H1 (cell line): ENCODE measurements around the gene NSUN4. TPM values are rescaled to one million over a fixed set of nuclear protein-coding genes. Genes with fewer than 3 reads are reported as not detected.
"Not testable (repeated sequence)": the region's sequence is repeated elsewhere in the genome, so short reads cannot be mapped to it uniquely, and the experiment has no call there.

Source experiments
- CTCF ChIA-PET: fragments of 300-600 bp; sonication (Branson Sonifier 250); formaldehyde crosslinking; loops from one replicate; lab custom pipeline; 2021; ENCODE audit not compliant: partially characterized antibody; lab: Charles Lee
- POLR2A ChIA-PET: fragments of 300-600 bp; sonication (Branson Sonifier 250); formaldehyde crosslinking; loops from one replicate; lab custom pipeline; 2021; ENCODE audit warnings: inconsistent platforms; ENCODE audit not compliant: partially characterized antibody; lab: Charles Lee
- DNase-seq, 2 experiments: peaks; one replicate each; pipeline versions ENCODE4 v3.0.0 to v3.0.0-alpha.2; 2010 to 2022; ENCODE audit warnings: low spot score in 2 of 2, low read depth in 1 of 2, mixed read lengths in 1 of 2
- FAIRE-seq: peaks from 2 replicates; lab custom pipeline; 2011; peaks lifted over from hg19 to GRCh38; lab: Jason Lieb, UNC
- H2AFZ ChIP-seq: 2 replicates; pipeline ENCODE4 v1.8.1; 2012; ENCODE audit warnings: low read length, inconsistent platforms
- H2AK5ac ChIP-seq: 2 replicates; pipeline ENCODE4 v1.6.1; 2013; ENCODE audit warnings: low read depth, low read length
- H2BK120ac ChIP-seq: replicated peaks from 2 replicates; pipeline ENCODE3; 2013; ENCODE audit warnings: low read depth, low read length, inconsistent platforms
- H2BK12ac ChIP-seq: 2 replicates; pipeline ENCODE4 v1.6.1; 2013; ENCODE audit warnings: low read depth, low read length
- H2BK15ac ChIP-seq: 2 replicates; pipeline ENCODE4 v1.6.1; 2013; ENCODE audit warnings: low read length
- H2BK20ac ChIP-seq: 2 replicates; pipeline ENCODE4 v1.6.1; 2013; ENCODE audit warnings: low read length
- H2BK5ac ChIP-seq: 2 replicates; pipeline ENCODE4 v1.6.1; 2013; ENCODE audit warnings: low read depth, low read length
- H3K14ac ChIP-seq: 2 replicates; pipeline ENCODE4 v1.6.1; 2013; ENCODE audit warnings: inconsistent platforms; ENCODE audit not compliant: insufficient read length
- H3K18ac ChIP-seq: 2 replicates; pipeline ENCODE4 v1.6.1; 2013; ENCODE audit warnings: low read length; ENCODE audit errors: extremely low read depth
- H3K23ac ChIP-seq: 2 replicates; pipeline ENCODE4 v1.6.1; 2013; ENCODE audit warnings: inconsistent platforms; ENCODE audit not compliant: insufficient read length
- H3K23me2 ChIP-seq: 2 replicates; pipeline ENCODE4 v1.6.1; 2013; ENCODE audit warnings: low read depth, low read length
- H3K27ac ChIP-seq: 2 replicates; pipeline ENCODE4 v1.6.1; 2011; ENCODE audit warnings: low read depth, low read length, inconsistent platforms
- H3K27me3 ChIP-seq, 4 experiments: replicated peaks in 1 of 4; 1 replicate in 1 of 4; 2 replicates in 3 of 4; pipeline versions ENCODE4 v1.6.1 to v1.8.1; 2011 to 2013; ENCODE audit warnings: low read length in 3 of 4, mild to moderate bottlenecking in 3 of 4, inconsistent platforms in 2 of 4, mixed read lengths in 2 of 4, moderate library complexity in 1 of 4; ENCODE audit not compliant: control insufficient read depth in 3 of 4, insufficient read depth in 3 of 4; ENCODE audit errors: extremely low read depth in 1 of 4
- H3K36me3 ChIP-seq, 4 experiments: 2 replicates each; pipeline versions ENCODE4 v1.6.1 to v1.8.1; 2011 to 2013; ENCODE audit warnings: mild to moderate bottlenecking in 4 of 4, low read length in 3 of 4, moderate library complexity in 2 of 4, control low read depth in 1 of 4, inconsistent platforms in 1 of 4; ENCODE audit not compliant: insufficient read depth in 4 of 4, control insufficient read depth in 2 of 4
- H3K4ac ChIP-seq: replicated peaks from 2 replicates; pipeline ENCODE3; 2013; ENCODE audit warnings: low read length, low read depth, mixed read lengths, inconsistent platforms; ENCODE audit not compliant: insufficient read length
- H3K4me1 ChIP-seq, 4 experiments: replicated peaks in 1 of 4; 1 replicate in 1 of 4; 2 replicates in 3 of 4; pipeline versions ENCODE4 v1.6.1 to v1.8.1; 2011 to 2013; ENCODE audit warnings: low read length in 3 of 4, inconsistent platforms in 2 of 4, mixed read lengths in 1 of 4; ENCODE audit not compliant: insufficient read depth in 4 of 4, control insufficient read depth in 3 of 4
- H3K4me2 ChIP-seq, 2 experiments: 2 replicates each; pipeline versions ENCODE4 v1.6.1 to v1.8.1; 2011 to 2013; ENCODE audit warnings: low read depth in 2 of 2, low read length in 2 of 2, control low read depth in 1 of 2, inconsistent platforms in 1 of 2, mild to moderate bottlenecking in 1 of 2; ENCODE audit not compliant: insufficient read depth in 1 of 2
- H3K4me3 ChIP-seq, 4 experiments: fragments of 200-600, 300-600 bp in 1 of 4; sonication (generic), shearing (Covaris generic), sonication (Bioruptor Twin) in 1 of 4; 2 replicates each; pipeline versions ENCODE4 v1.5.1 to v1.8.1; 2011 to 2016; ENCODE audit warnings: low read length in 4 of 4, low read depth in 3 of 4, control low read depth in 2 of 4, inconsistent platforms in 2 of 4, mild to moderate bottlenecking in 2 of 4, mixed read lengths in 1 of 4, moderate library complexity in 1 of 4; ENCODE audit not compliant: insufficient read depth in 2 of 4; ENCODE audit errors: extremely low read depth in 1 of 4
- H3K56ac ChIP-seq: replicated peaks from 2 replicates; pipeline ENCODE3; 2013; ENCODE audit warnings: low read depth, mild to moderate bottlenecking, mixed read lengths, low read length, inconsistent platforms; ENCODE audit not compliant: insufficient read length
- H3K79me1 ChIP-seq: 2 replicates; pipeline ENCODE4 v1.6.1; 2013; ENCODE audit warnings: low read depth, low read length, control low read depth
- H3K79me2 ChIP-seq, 2 experiments: 2 replicates each; pipeline versions ENCODE4 v1.6.1 to v1.8.1; 2012 to 2013; ENCODE audit warnings: low read length in 2 of 2, mild to moderate bottlenecking in 2 of 2, inconsistent platforms in 1 of 2; ENCODE audit not compliant: insufficient read depth in 2 of 2, control insufficient read depth in 1 of 2
- H3K9ac ChIP-seq, 4 experiments: replicated peaks in 1 of 4; 1 replicate in 1 of 4; 2 replicates in 3 of 4; pipeline versions ENCODE4 v1.6.1 to v1.8.1; 2011 to 2013; ENCODE audit warnings: low read depth in 3 of 4, low read length in 3 of 4, control low read depth in 2 of 4, mild to moderate bottlenecking in 2 of 4, moderate library complexity in 2 of 4, inconsistent platforms in 1 of 4; ENCODE audit errors: extremely low read depth in 1 of 4
- H3K9me3 ChIP-seq, 2 experiments: 2 replicates each; pipeline versions ENCODE4 v1.6.1 to v1.8.1; 2012 to 2013; ENCODE audit warnings: mild to moderate bottlenecking in 2 of 2, moderate library complexity in 2 of 2, control low read depth in 1 of 2, inconsistent platforms in 1 of 2, low read depth in 1 of 2, low read length in 1 of 2, mixed read lengths in 1 of 2; ENCODE audit not compliant: insufficient read depth in 2 of 2
- H4K20me1 ChIP-seq, 2 experiments: replicated peaks in 1 of 2; 2 replicates each; pipeline versions ENCODE3 to v1.8.1; 2011 to 2013; ENCODE audit warnings: inconsistent platforms in 2 of 2, low read length in 2 of 2, mild to moderate bottlenecking in 1 of 2; ENCODE audit not compliant: insufficient read depth in 2 of 2, control insufficient read depth in 1 of 2
- H4K5ac ChIP-seq: 2 replicates; pipeline ENCODE4 v1.6.1; 2013; ENCODE audit warnings: low read length, low read depth, mixed read lengths, inconsistent platforms; ENCODE audit not compliant: insufficient read length
- H4K8ac ChIP-seq: 2 replicates; pipeline ENCODE4 v1.8.0; 2013; ENCODE audit warnings: mild to moderate bottlenecking, moderate library complexity, low read length, inconsistent platforms; ENCODE audit not compliant: insufficient read depth; ENCODE audit errors: extremely low read depth
- H4K91ac ChIP-seq: replicated peaks from 2 replicates; pipeline ENCODE3; 2013; ENCODE audit warnings: low read length, mixed read lengths, inconsistent platforms; ENCODE audit not compliant: insufficient read length
- WGBS, 2 experiments: shearing (Covaris generic) in 1 of 2; methylation state at CpG; one replicate each; pipeline versions ENCODE4 v1.1.6 to v1.1.7; 2013 to 2015; ENCODE audit warnings: low lambda C conversion rate in 2 of 2, mixed read lengths in 2 of 2, inconsistent platforms in 1 of 2, low coverage in 1 of 2, missing lambda C conversion rate in 1 of 2; ENCODE audit not compliant: insufficient replicate concordance in 2 of 2, insufficient coverage in 1 of 2, insufficient read length in 1 of 2; ENCODE audit errors: extremely low coverage in 1 of 2, missing lambda C conversion rate in 1 of 2; 5-methylcytosine and 5-hydroxymethylcytosine counted together
- polyA plus RNA-seq, 7 experiments: library from polyadenylated mRNA; depleted of rRNA in 3 of 7; stranded (reverse) in 5 of 7; unstranded in 2 of 7; fragments of >200 nt in 5 of 7; fragments of 200-250 nt in 2 of 7; gene quantifications; 1 replicate in 5 of 7; 2 replicates in 1 of 7; 4 replicates in 1 of 7; pipeline versions ENCODE4 v1.2.1 to v1.2.3, GENCODE V29; 2011 to 2013; ENCODE audit warnings: missing spikeins in 2 of 7, mixed read lengths in 2 of 7
- total RNA-seq: library from RNA; stranded (reverse); fragmentation: NEBNext Ultra II Directional; extraction: Animal tissue kit (Norgen Biotek cat#: 25700); gene quantifications from 2 replicates; pipeline ENCODE4 v1.2.1, GENCODE V29; 2021

The NSUN4 gene
- total and polyA plus RNA-seq, 2 of the 8 experiments (the other 6 are each of a cell fraction or from before 2014, with no cell fraction given), result 9.7 to 15.7 TPM

- H3K79me1 ChIP-seq, H2BK15ac ChIP-seq, H3K4me1 ChIP-seq, H2BK12ac ChIP-seq, H2BK5ac ChIP-seq, H2BK20ac ChIP-seq, CTCF ChIA-PET, H4K8ac ChIP-seq, H3K36me3 ChIP-seq, FAIRE-seq, H4K5ac ChIP-seq, H3K27ac ChIP-seq, H3K23me2 ChIP-seq, H4K20me1 ChIP-seq, H3K18ac ChIP-seq, H3K79me2 ChIP-seq, H2AK5ac ChIP-seq, H3K56ac ChIP-seq, H2BK120ac ChIP-seq, H3K9me3 ChIP-seq, H3K4ac ChIP-seq, POLR2A ChIA-PET, H3K4me3 ChIP-seq, H3K9ac ChIP-seq, H3K23ac ChIP-seq, H4K91ac ChIP-seq, H2AFZ ChIP-seq, H3K27me3 ChIP-seq, H3K14ac ChIP-seq, DNase-seq: not testable (repeated sequence)
- WGBS, 2 experiments, result 92% methylated on average over 2 of the region's 2 CpGs; no CpG with 5 or more reads in 1 of the 2 experiments
- 0 out of 4 replicates have a peak overlapping the region, but pooled peaks of 1 of the 2 experiments have one; percentile 31 for H3K4me2 ChIP-seq
These were observed 10.2 kb upstream of the NSUN4 start for GRCh38 chr1:46330381-46330780.
